SJSA1 (cell line): ENCODE measurements around the gene ARPC5L. TPM values are rescaled to one million over a fixed set of nuclear protein-coding genes. Genes with fewer than 3 reads are reported as not detected.
A peak's percentile ranks its signal among the peaks of the same experiment; 100 is the strongest.

Experiments used
- DNase-seq, 2 experiments: peaks; one replicate each; pipeline ENCODE4 v3.0.0-alpha.2; 2015 to 2020; ENCODE audit warnings: low spot score in 2 of 2, low read depth in 1 of 2
- H3K27ac ChIP-seq: fragments of 250-450 bp; sonication (Bioruptor Pico); 2 replicates; pipeline ENCODE4 v1.5.1; 2020; ENCODE audit warnings: mild to moderate bottlenecking, moderate library complexity
- H3K27me3 ChIP-seq: fragments of 250-450 bp; sonication (Bioruptor Pico); replicated peaks from 2 replicates; pipeline ENCODE4 v1.5.1; 2020; ENCODE audit warnings: mild to moderate bottlenecking, moderate library complexity
- H3K36me3 ChIP-seq: fragments of 250-450 bp; sonication (Bioruptor Pico); 2 replicates; pipeline ENCODE4 v1.5.1; 2020; ENCODE audit warnings: mild to moderate bottlenecking
- H3K4me1 ChIP-seq: fragments of 250-450 bp; sonication (Bioruptor Pico); replicated peaks from 2 replicates; pipeline ENCODE4 v1.6.1; 2021; ENCODE audit warnings: mild to moderate bottlenecking
- H3K4me3 ChIP-seq: fragments of 250-450 bp; sonication (Bioruptor Pico); 2 replicates; pipeline ENCODE4 v1.5.1; 2020; ENCODE audit warnings: mild to moderate bottlenecking
- H3K9me3 ChIP-seq: fragments of 250-450 bp; sonication (Bioruptor Pico); replicated peaks from 2 replicates; pipeline ENCODE4 v1.5.1; 2020; ENCODE audit warnings: mild to moderate bottlenecking
- total RNA-seq: library from RNA; depleted of rRNA; stranded (reverse); fragments of >200 nt; shearing (Covaris generic); gene quantifications from 2 replicates; pipeline ENCODE4 v1.2.3, GENCODE V29; 2014

The ARPC5L gene
- total RNA-seq, 1 experiment from 2014 or later = 41.3 TPM

DNA sequence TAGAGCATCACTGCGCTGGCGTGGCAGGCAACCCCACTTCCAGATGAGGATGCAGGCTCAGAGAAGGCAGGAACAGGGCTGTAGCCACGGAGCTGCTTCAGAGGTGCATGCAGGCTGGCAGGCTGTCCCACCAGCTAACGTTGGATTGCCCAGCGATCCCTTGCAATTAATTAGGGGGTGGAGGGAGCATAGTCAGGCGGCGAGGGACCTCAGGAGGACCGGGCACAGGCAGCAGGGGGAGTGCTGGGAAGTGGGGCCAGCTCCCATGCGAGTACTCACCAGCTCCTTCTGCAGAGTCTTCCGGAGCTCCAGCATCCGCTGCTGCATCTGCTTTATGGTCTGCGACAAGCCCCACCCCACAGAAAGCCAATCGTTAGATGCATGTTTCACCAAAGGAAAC, 20.3 kb downstream of the ARPC5L start:
- Histone ChIP-seq H3K36me3 (peaks cover 42% of the 10 kb centered on the region), H3K9me3 (no peaks in the 10 kb centered on the region), H3K27me3 (no peaks in the 10 kb centered on the region), H3K4me3 (no peak overlapping the region), H3K4me1 (peaks cover 5% of the 10 kb centered on the region; the same call in 1 of the 2 replicates), H3K27ac (no peak overlapping the region)
- no peak for DNase-seq

DNA sequence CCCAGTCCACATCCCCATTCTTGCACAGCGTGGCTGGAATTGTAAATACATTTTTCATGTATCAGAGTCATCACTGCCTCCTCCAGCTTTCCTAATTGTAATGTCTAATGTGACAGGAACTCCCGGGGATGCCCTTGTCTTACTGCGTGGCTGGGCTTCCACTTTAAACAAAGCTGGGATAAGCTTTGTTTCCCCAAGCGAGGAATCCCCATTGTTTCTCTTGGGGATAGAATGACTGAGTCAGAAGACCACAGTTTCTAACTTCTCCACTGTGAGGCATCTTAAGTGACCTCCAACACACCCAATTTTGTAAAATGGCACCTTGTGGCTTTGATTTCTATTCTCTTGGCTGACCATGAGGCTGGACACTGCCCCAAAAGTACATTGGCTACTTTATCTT, 22.4 kb downstream of the ARPC5L start:
- Histone ChIP-seq H3K27me3 (no peaks in the 10 kb centered on the region), H3K9me3 (no peaks in the 10 kb centered on the region), H3K36me3 (peaks cover 30% of the 10 kb centered on the region), H3K4me3 (no peak overlapping the region), H3K4me1 (peaks cover 5% of the 10 kb centered on the region; the same call in 1 of the 2 replicates), H3K27ac (no peak overlapping the region)
- DNase-seq = peak in 1 of 2 experiments; percentile 25

DNA sequence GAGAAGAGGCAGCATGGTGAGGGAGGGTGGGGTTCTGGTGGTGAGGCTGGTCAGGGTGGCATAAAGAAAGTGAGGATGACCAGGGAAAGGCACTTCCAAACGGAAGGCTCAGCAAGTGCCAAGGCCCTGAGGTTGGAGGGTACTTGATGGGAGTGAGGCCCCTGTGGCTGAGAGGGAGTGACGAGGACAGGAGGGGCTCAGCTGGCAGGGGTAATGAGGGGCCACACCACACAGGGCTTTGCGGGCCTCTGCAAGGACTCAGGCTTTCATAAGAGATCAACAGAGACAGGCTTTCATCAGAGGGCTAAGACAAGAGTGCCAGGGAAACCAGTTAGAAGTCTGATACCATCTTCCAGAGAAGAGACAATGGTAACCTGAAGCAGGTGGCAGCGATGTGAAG, 23.6 kb downstream of the ARPC5L start:
- H3K27me3 ChIP-seq = no peaks in the 10 kb centered on the region
- DNase-seq = no peak
- no peak overlapping the region for H3K4me3 ChIP-seq
- H3K36me3 ChIP-seq = peaks cover 33% of the 10 kb centered on the region
- peaks cover 5% of the 10 kb centered on the region; the same call in 1 of the 2 replicates for H3K4me1 ChIP-seq
- no peak overlapping the region for H3K27ac ChIP-seq
- H3K9me3 ChIP-seq = no peaks in the 10 kb centered on the region

DNA sequence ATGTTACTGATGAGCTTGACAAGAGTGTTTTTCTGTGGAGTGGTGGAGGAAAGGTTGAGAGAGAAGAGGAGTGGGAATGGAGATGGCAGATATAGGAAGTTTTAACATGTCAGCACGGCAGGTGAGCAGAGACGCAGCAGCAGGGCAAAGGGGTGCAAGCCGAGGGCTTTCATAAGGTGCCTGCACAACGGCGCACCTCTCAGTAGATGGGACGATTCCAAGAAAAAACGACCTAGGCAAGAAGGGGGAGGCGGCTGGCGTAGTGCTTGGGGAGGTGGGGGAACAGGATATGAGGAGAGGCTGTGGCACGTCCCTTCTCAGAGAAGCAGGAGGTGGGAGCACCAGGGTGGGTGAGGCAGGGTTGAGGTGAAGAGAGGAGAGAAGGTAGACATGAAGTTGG, 24.5 kb downstream of the ARPC5L start:
- no peaks in the 10 kb centered on the region for H3K27me3 ChIP-seq
- peaks cover 5% of the 10 kb centered on the region; the same call in 1 of the 2 replicates for H3K4me1 ChIP-seq
- H3K9me3 ChIP-seq = no peaks in the 10 kb centered on the region
- DNase-seq = no peak
- no peak overlapping the region for H3K4me3 ChIP-seq
- H3K36me3 ChIP-seq = peaks cover 23% of the 10 kb centered on the region
- H3K27ac ChIP-seq = no peak overlapping the region

DNA sequence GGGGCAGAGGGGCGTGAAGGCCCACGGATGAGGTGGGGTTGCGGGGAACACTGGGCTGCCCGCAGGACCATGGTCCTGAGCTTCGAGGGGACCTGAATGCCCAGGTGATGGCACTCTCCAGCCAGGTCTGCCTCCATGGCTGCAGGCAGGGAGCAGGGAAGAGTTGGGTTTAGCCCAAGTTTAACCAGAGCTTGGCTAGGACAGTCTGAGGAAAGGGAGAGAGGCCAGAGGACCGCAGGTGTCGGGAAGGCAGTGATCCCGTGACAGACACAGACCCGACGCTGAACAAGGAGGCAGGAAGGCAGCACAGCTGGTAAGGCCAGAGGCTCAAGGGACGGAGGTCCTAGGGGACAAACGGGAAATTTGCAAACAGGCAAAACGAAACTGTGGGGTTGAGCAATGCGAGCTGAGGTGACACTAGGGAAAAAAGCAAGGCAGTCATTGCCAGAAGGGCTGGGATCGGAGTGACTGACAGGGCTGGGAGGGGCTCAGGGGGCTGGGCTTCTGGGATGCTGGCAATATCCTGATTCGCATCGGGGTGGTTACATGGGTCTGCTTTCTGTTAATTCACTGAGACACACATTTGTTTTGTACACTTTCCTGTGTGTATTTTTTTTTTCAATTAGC, 25.0 kb downstream of the ARPC5L start:
- no peak for DNase-seq
- Histone ChIP-seq H3K4me1 (peaks cover 5% of the 10 kb centered on the region; the same call in 1 of the 2 replicates), H3K27me3 (no peaks in the 10 kb centered on the region), H3K36me3 (peaks cover 22% of the 10 kb centered on the region), H3K9me3 (no peaks in the 10 kb centered on the region), H3K27ac (no peak overlapping the region), H3K4me3 (no peak overlapping the region)

DNA sequence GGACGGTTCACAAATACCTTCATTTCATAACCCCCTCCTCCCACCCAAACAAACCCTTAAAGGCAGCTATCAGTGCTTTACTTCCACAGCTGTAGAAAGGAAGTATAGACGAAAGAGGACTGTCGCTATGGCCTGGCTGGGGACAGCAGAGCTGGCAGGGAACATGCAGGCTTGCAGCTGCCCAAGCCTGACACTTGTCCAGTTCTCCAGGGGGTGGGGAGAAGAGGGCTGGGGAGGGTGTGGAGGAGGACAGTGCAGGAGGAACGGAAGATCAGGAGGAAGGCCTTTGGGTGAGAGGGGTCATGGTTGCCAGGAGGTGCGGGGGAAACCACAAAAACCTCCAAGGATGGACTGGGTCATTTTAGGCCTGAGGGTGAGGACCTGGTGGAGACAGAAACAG, 25.9 kb downstream of the ARPC5L start:
- Histone ChIP-seq H3K4me1 (peaks cover 5% of the 10 kb centered on the region; the same call in 1 of the 2 replicates), H3K36me3 (peaks cover 22% of the 10 kb centered on the region), H3K4me3 (no peak overlapping the region), H3K9me3 (no peaks in the 10 kb centered on the region), H3K27me3 (no peaks in the 10 kb centered on the region), H3K27ac (no peak overlapping the region)
- no peak for DNase-seq

DNA sequence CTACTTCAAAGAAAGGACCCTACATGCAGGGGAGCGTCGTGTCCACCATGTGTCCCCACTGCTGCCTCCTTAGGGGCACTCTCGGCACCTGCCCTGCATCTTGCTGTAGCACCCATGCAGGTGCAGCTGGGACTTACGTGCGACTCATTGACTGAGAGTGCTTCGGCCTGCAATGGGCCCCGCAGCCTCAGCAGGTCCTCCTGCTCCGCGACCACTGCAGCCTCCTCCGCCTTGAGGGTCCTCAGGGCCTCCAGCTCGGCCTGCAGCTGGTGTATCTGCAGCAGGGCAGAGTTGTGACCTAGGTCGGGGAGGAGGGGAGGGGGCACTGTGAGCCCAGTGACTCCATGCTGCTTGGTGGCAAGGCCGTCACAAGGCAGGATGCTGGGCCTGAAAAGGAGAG, 27.1 kb downstream of the ARPC5L start:
- Histone ChIP-seq H3K27me3 (no peaks in the 10 kb centered on the region), H3K4me3 (no peak overlapping the region), H3K36me3 (peaks cover 26% of the 10 kb centered on the region), H3K9me3 (no peaks in the 10 kb centered on the region), H3K27ac (no peak overlapping the region), H3K4me1 (peaks cover 5% of the 10 kb centered on the region; the same call in 1 of the 2 replicates)
- no peak for DNase-seq

DNA sequence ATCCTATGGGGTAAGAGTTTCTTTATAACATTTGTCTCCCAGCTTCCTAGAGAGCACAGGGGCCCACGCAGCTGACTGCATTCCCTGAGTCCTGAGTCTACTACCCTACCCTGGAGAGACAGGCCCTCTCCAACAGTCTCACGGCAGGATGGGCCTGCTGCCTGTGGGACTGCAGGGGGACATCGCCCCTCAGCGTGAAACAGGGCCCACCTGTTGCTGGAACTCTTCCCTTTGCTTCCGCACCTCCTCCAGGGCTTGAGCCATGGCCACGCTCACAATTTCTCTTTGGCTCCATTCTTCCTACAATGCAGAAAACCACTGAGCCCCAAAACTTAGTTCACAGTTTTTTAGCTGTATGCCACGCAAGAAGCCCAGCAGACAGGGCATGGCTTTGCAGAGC, 28.2 kb downstream of the ARPC5L start:
- H3K4me3 ChIP-seq = no peak overlapping the region
- H3K27ac ChIP-seq = no peak overlapping the region
- peaks cover 29% of the 10 kb centered on the region for H3K36me3 ChIP-seq
- H3K9me3 ChIP-seq = no peaks in the 10 kb centered on the region
- H3K4me1 ChIP-seq = no peaks in the 10 kb centered on the region
- no peaks in the 10 kb centered on the region for H3K27me3 ChIP-seq
- no peak for DNase-seq

DNA sequence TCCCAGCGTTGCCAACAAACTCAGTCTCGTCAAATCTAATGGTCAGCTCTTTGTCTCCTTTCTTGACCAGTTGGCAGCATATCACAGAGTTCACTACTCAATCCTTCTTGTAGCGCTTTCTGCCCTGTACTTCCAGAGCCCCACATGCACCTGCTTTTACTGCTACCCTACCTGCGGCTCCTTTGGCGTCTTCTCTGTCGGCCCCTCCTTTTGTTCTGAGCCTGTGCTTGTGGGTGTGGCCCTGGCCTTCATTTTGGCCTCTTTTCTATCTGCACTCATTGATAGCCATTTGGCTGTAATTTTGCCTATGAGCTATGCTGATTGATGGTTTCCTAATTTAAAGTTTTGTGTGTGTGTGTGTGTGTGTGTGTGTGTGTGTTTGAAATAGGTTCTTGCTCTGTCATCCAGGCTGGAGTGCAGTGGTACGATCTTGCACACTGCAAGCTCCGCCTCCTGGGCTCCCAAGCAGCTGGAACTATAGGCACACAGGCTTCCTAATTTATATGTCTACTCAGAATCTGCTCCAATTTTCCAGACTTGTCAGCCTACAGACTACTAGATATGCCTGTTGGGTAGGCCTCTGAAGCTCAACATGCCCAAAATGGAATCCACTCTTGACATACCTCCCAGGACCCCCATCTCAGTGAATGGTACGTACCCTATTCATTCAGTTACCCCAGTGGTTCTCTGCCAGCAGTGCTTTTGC, 32.3 kb downstream of the ARPC5L start:
- DNase-seq = no peak

DNA sequence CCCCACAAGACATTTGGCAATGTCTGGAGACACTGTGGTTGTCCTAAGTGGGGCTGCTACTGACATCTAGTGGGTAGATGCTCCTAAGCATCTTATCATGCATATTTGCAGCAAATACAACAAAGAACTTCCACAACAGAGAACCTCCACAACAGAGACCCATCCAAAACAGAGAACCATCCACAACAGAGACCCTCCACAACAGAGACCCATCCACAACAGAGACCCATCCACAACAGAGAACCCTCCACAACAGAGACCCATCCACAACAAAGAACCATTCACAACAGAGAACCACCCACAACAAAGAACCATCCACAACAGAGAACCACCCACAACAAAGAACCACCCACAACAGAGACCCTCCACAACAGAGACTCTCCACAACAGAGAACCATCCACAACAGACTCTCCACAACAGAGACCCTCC, 32.8 kb downstream of the ARPC5L start:
- Histone ChIP-seq H3K4me1 (no peaks in the 10 kb centered on the region), H3K27me3 (no peaks in the 10 kb centered on the region), H3K9me3 (no peaks in the 10 kb centered on the region), H3K36me3 (peaks cover 11% of the 10 kb centered on the region; the same call in 1 of the 2 replicates), H3K4me3 (no peak overlapping the region), H3K27ac (no peak overlapping the region)
- peak in 1 of 2 experiments; percentile 16 for DNase-seq

More for the DNA sequence above, 32.3 kb downstream of the ARPC5L start:
- H3K36me3 ChIP-seq = peaks cover 17% of the 10 kb centered on the region
- H3K27me3 ChIP-seq = no peaks in the 10 kb centered on the region
- no peaks in the 10 kb centered on the region for H3K9me3 ChIP-seq
- H3K4me3 ChIP-seq = no peak overlapping the region
- H3K27ac ChIP-seq = no peak overlapping the region
- no peaks in the 10 kb centered on the region for H3K4me1 ChIP-seq

DNA sequence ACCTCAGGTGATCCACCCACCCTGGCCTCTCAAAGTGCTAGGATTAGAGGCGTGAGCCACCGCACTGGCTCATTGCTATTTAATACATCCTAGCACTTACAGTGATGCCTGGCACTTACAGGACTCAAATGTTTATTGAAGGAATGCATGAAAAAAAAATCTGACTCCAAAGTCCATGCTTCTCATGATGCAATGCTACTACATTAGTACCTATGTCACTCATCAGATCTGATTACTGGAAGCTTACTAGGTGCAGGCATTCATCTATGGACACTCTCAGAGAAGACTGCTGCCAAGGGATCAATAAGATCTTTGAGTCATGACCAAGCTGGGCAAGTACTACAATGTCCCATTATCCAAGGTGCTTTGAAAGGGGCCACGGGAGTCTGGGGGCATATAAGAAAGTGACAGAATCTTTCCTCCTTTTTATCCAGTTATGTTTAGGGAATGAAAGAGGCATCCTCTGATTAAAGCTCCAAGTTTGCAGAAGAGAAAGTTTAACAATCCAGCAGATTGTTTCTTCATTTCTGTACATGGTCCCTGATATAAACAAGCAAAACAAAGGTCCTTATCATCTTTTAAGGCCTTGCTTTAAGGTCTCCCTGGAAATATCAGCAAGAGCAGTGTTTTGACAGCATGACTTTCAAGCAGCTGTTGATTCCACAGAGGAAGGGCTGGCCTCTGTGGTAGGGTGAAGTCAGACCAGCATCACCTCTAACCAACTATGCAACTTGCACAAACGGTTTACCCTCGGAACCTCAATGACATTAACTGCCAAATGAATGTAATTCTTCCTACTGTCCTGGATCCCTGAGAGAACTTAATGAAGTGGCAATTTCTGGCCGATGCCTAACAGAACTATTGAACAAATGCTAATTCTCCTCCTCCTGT, 35.9 kb downstream of the ARPC5L start:
- Histone ChIP-seq H3K27ac (no peak overlapping the region), H3K9me3 (no peaks in the 10 kb centered on the region), H3K36me3 (peaks cover 7% of the 10 kb centered on the region; the same call in 1 of the 2 replicates), H3K4me3 (no peak overlapping the region), H3K4me1 (no peaks in the 10 kb centered on the region), H3K27me3 (no peaks in the 10 kb centered on the region)
- DNase-seq = no peak

DNA sequence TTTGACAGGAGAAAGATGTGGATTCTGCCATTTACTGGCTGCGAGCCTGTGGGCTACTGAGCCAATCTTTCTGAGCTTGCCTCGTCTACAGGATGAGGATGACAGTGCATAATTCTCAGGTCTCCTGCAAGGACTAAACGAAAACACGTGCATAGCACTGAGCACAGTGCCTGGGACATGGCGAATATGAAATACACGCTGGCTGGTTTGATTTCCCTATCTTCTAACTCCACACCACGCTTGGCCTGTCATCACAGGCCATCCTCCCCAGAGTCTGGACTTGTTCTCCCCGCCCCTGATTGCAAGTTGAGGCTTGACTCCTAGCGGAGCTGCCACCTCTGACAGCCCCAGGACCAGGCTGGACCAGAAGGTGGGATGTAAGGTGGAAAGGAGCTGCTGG, 37.9 kb downstream of the ARPC5L start:
- DNase-seq = no peak
- no peaks in the 10 kb centered on the region for H3K4me1 ChIP-seq
- no peaks in the 10 kb centered on the region for H3K9me3 ChIP-seq
- no peak overlapping the region for H3K27ac ChIP-seq
- H3K4me3 ChIP-seq = no peak overlapping the region
- H3K27me3 ChIP-seq = no peaks in the 10 kb centered on the region
- no peaks in the 10 kb centered on the region for H3K36me3 ChIP-seq

DNA sequence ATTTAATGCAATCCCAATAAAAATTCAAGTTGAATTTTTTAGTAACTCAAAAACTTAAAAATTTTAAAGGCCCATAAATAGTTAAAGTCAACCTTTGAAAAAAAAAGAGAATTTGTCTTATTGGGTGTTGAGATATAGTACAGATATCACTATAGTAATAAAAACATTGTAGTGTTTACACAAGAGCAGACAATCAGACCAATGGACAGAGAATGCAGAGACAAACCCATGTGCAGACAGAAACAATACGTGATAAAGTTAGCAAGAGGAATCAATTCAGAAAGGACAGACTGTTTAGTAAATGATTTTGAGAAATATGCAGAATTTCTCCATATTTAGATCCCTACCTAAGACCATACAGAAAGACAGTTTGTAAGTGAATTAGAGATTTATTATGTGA, 45.0 kb downstream of the ARPC5L start:
- Histone ChIP-seq H3K4me1 (no peaks in the 10 kb centered on the region), H3K27me3 (no peaks in the 10 kb centered on the region), H3K36me3 (peaks cover 5% of the 10 kb centered on the region), H3K4me3 (no peak overlapping the region), H3K9me3 (no peaks in the 10 kb centered on the region), H3K27ac (no peak overlapping the region)
- DNase-seq = no peak

DNA sequence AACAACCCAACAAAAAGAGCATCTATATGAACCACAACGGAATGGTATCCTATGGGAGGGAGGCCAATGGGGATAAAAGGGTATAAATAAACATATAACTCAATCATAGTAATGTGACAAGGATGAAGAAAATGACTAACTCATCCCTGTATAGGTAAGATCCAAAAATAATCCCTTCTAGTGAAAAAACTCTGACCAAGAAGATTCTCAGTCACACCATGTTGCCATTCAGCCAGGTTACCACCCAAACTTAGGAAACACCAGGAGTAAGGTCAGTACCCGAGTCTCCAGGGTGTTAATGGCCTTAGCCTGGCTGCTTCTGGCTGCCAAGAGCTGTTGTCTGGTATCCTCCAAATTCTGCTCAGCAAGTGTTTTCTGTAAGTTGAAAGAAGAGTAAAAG, 46.2 kb downstream of the ARPC5L start:
- no peak for DNase-seq
- Histone ChIP-seq H3K9me3 (no peaks in the 10 kb centered on the region), H3K27ac (no peak overlapping the region)

More for the DNA sequence above, 46.2 kb downstream of the ARPC5L start:
- H3K4me3 ChIP-seq = no peak overlapping the region
- no peaks in the 10 kb centered on the region for H3K27me3 ChIP-seq
- no peaks in the 10 kb centered on the region for H3K4me1 ChIP-seq
- H3K36me3 ChIP-seq = peaks cover 5% of the 10 kb centered on the region
